ENCODE measurements around the gene MAPT. TPM values are rescaled to one million over a fixed set of nuclear protein-coding genes. Genes with fewer than 3 reads are reported as not detected.
"Not testable (repeated sequence)": the region's sequence is repeated elsewhere in the genome, so short reads cannot be mapped to it uniquely, and the experiment has no call there.

MAPT gene
- total RNA-seq, 1 donor from 2014 or later, result 6.1 TPM

DNA sequence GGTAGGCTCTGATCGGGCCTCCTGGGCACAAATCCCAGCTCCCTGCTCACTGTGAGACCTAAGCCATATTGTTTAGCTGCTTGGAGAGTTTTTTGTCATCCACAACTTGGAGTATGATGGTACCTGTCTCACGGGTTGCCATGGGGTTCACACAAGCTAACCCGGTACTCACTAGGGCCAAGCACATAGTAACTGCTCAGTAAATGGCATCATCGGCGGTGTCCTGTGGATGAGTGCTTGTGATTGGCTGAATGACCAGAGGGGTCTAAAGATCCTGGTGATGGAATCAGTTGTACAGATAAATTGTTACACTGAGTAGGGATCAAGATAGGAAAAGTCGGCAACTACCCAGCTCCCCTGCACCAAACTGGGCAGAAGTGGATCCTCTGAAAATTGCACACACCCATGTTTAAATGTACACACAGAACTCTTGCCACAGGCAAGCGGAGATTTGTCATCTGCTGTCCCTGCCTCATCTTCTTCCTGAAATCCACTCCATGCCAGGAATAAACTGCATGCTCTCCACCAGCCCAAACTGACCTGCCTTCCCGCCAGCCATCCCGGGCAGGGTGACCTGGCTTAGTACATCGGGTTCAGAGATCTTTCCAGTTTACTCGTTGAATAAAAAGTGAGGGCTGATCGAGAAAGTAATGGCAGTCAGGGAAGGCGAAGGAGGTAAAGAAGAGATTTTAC, 6.5 kb downstream of the MAPT start:
- DNase-seq (ENCODE audit: low spot score), result no peak

GRCh38 chr17:45902892-45903346, 8.6 kb downstream of the MAPT start:
- DNase-seq (ENCODE audit: low spot score), result peak; percentile 49

GRCh38 chr17:45904866-45905265, 10.5 kb downstream of the MAPT start:
- DNase-seq (ENCODE audit: low spot score), result no peak

- DNase-seq (ENCODE audit: low spot score), result no peak
Measured at GRCh38 chr17:45905814-45906213, 11.5 kb downstream of the MAPT start.

- DNase-seq (ENCODE audit: low spot score), result no peak
Measured at GRCh38 chr17:45906237-45906636, 11.9 kb downstream of the MAPT start.

- DNase-seq (ENCODE audit: low spot score), result no peak
Measured at GRCh38 chr17:45906927-45907622, 12.7 kb downstream of the MAPT start.

GRCh38 chr17:45907750-45908395, 13.5 kb downstream of the MAPT start:
- DNase-seq (ENCODE audit: low spot score), result no peak

GRCh38 chr17:45908460-45908859, 14.1 kb downstream of the MAPT start:
- no peak for DNase-seq (ENCODE audit: low spot score)

GRCh38 chr17:45908935-45909334, 14.6 kb downstream of the MAPT start:
- no peak for DNase-seq (ENCODE audit: low spot score)

DNA sequence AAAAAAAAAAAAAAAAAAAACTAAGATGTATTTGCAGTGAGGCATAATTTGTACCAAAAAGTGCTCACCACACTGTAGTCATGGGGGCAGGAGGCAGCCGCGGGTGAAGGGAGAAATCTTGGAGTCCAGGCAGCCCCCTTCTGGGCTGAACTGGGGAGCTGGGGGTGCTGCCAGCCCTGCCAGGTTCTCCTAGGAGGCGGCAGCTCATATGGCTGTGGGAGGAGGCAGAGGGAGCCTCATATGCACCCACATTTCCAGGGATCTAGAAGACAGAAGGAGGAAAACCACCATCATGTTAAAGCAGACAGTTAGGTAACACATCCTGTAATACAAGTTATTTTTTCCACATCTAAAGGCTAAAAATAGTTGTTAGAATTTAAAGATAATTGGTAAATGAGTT, 16.3 kb downstream of the MAPT start:
- no peak for DNase-seq (ENCODE audit: low spot score)

- no peak for DNase-seq (ENCODE audit: low spot score)
Measured at GRCh38 chr17:45912319-45912718, 18.0 kb downstream of the MAPT start.

- not testable (repeated sequence) for DNase-seq (ENCODE audit: low spot score)
Measured at GRCh38 chr17:45913030-45913429, 18.7 kb downstream of the MAPT start.

GRCh38 chr17:45914047-45914717, 19.8 kb downstream of the MAPT start:
- no peak for DNase-seq (ENCODE audit: low spot score)

DNA sequence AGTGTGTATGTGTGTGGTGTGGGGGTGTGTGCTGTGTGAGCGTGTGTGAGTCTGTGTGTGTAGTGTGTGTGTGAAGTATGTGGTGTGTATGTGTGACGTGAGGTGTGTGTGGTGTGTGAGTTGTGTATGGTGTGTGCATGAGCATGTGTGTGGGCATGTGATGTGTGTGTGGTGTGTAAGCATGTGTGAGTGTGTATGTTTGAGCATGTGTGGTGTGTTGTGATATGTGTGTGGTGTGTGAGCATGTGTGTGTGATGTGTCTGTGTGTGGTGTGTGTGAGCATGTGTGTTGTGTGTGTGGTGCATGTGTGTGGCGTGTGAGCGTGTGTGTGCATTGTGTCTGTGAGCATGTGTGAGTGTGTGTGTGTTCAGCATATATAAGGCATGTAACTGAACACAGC, 20.9 kb downstream of the MAPT start:
- DNase-seq (ENCODE audit: low spot score), result no peak

GRCh38 chr17:45917081-45917480, 22.7 kb downstream of the MAPT start:
- no peak for DNase-seq (ENCODE audit: low spot score)

DNA sequence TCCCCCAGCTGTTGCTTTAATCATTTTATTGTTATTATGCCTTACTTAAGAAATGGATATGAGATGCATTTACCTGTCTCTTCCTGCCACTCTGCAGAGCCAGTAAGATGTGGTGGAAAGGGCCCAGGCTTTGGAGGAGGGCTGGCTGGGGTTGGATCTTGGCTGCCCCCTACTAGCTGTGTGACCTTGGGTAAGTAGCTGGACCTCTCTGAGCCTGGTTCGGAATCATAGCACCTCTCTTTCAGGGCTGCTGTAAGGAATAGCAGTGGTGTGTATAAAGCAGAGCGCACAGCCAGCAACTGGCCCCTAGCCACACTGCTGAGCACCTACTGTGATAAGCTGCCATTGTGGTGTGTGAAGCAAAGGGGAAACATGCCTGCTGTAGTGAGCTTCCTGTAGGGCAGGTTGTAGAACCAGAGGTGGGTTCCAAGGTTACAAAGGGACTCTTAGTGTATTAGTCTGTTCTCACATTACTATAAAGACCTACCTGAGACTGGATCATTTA, 23.9 kb downstream of the MAPT start:
- no peak for DNase-seq (ENCODE audit: low spot score)

- no peak for DNase-seq (ENCODE audit: low spot score)
Measured at GRCh38 chr17:45919136-45919535, 24.8 kb downstream of the MAPT start.

DNA sequence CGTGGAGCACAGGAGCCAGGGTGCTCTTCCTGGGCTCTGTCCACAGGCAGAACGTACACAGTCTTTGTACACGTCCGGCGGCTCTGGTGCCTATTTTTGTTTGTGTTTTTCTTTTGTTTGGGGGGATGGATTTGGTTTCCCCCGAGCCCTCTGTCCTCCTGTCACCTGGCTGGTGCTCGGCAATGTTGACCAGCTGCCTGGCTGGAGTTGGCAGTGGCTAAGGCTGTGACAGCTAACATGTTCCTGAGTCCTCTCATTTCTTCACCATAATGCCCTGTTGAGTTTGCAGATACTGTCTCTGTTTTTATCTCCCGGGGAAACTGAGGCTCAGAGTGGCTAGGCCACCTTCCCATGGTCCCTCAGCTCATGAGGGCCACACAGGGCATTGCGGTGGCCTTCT, 25.7 kb downstream of the MAPT start:
- DNase-seq (ENCODE audit: low spot score), result no peak

GRCh38 chr17:45923511-45924268, 29.3 kb downstream of the MAPT start:
- DNase-seq (ENCODE audit: low spot score), result no peak

GRCh38 chr17:45924332-45924820, 30.0 kb downstream of the MAPT start:
- no peak for DNase-seq (ENCODE audit: low spot score)

DNA sequence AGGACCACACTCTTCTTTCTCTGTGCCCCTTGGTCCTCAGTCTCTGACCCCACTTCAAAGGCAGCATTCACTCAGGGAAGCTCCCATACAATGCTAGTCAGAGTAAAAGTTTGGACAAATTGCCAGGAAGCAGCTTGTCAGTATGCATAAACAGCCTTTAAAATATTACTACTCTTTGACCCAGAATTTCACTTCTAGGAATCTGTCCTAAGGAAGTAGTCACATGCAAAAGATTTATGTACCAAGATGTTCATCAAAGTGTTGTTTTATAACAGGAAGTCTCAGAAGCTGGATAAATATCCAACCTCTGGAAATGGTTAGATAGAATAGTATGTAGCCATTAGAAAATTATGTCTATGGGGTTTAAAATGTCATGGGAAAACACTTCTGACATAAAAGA, 31.0 kb downstream of the MAPT start:
- no peak for DNase-seq (ENCODE audit: low spot score)
